Keratinocyte (primary cell): ENCODE results near the gene ZBTB8A. TPM values are rescaled to one million over a fixed set of nuclear protein-coding genes. Genes with fewer than 3 reads are reported as not detected.

ENCODE experiments used
- DNase-seq: peaks from one replicate; pipeline ENCODE4 v3.0.0-alpha.2; 2011; ENCODE audit warnings: low read depth, missing footprints, low spot score
- FAIRE-seq: peaks from 2 replicates; lab custom pipeline; 2011; peaks lifted over from hg19 to GRCh38; lab: Jason Lieb, UNC
- H2AFZ ChIP-seq: 2 replicates; pipeline ENCODE4 v1.6.0; 2012; ENCODE audit warnings: low read length, control low read depth, inconsistent platforms; ENCODE audit not compliant: control insufficient read depth
- H3K27ac ChIP-seq: 2 replicates; pipeline ENCODE4 v1.5.1; 2011; ENCODE audit warnings: low read length; ENCODE audit not compliant: control insufficient read depth, insufficient read depth
- H3K27me3 ChIP-seq: 3 replicates; pipeline ENCODE4 v1.6.0; 2011; ENCODE audit warnings: low read length; ENCODE audit not compliant: control insufficient read depth, insufficient read depth; ENCODE audit errors: extremely low read depth
- H3K36me3 ChIP-seq, 2 experiments: 2 replicates in 1 of 2; 3 replicates in 1 of 2; pipeline ENCODE4 v1.5.1; 2011; ENCODE audit warnings: low read length in 2 of 2, mild to moderate bottlenecking in 1 of 2; ENCODE audit not compliant: control insufficient read depth in 2 of 2, insufficient read depth in 2 of 2; ENCODE audit errors: extremely low read depth in 1 of 2
- H3K4me1 ChIP-seq: 3 replicates; pipeline ENCODE4 v1.5.1; 2011; ENCODE audit warnings: low read length; ENCODE audit not compliant: control insufficient read depth, insufficient read depth; ENCODE audit errors: extremely low read depth
- H3K4me2 ChIP-seq: 3 replicates; pipeline ENCODE4 v1.6.0; 2011; ENCODE audit warnings: low read depth, low read length; ENCODE audit not compliant: control insufficient read depth, insufficient read depth; ENCODE audit errors: extremely low read depth
- H3K4me3 ChIP-seq, 3 experiments: fragments of 200-600 bp in 1 of 3; sonication (generic) in 1 of 3; 2 replicates in 2 of 3; 3 replicates in 1 of 3; pipeline ENCODE4 v1.5.1; 2011 to 2016; ENCODE audit warnings: low read length in 3 of 3, mild to moderate bottlenecking in 3 of 3, control low read depth in 2 of 3, inconsistent platforms in 1 of 3, low read depth in 1 of 3, mixed read lengths in 1 of 3, mixed run types in 1 of 3, moderate library complexity in 1 of 3; ENCODE audit not compliant: control insufficient read depth in 2 of 3, insufficient read depth in 2 of 3; ENCODE audit errors: extremely low read depth in 1 of 3
- H3K79me2 ChIP-seq: 2 replicates; pipeline ENCODE4 v1.6.0; 2012; ENCODE audit warnings: low read length; ENCODE audit not compliant: control insufficient read depth, insufficient read depth
- H3K9ac ChIP-seq: 3 replicates; pipeline ENCODE4 v1.6.0; 2011; ENCODE audit warnings: low read length; ENCODE audit not compliant: control insufficient read depth, insufficient read depth; ENCODE audit errors: extremely low read depth
- H3K9me1 ChIP-seq: 3 replicates; pipeline ENCODE4 v1.6.0; 2011; ENCODE audit warnings: low read length; ENCODE audit not compliant: control insufficient read depth, insufficient read depth; ENCODE audit errors: extremely low read depth
- H3K9me3 ChIP-seq: 2 replicates; pipeline ENCODE4 v1.5.1; 2012; ENCODE audit warnings: low read depth, low read length; ENCODE audit not compliant: control insufficient read depth
- H4K20me1 ChIP-seq: 3 replicates; pipeline ENCODE4 v1.6.0; 2011; ENCODE audit warnings: low read length; ENCODE audit not compliant: control insufficient read depth, insufficient read depth; ENCODE audit errors: extremely low read depth
- EZH2 ChIP-seq: IDR thresholded peaks from one replicate; pipeline ENCODE4 v1.6.1; 2012; ENCODE audit warnings: inconsistent platforms, mild to moderate bottlenecking, low read length, moderate library complexity
- dilution Hi-C: fragments of 300-500 bp; cut with MboI; formaldehyde crosslinking; loops from one replicate; pipeline ENCODE4 v1.7.0; 2020; ENCODE audit warnings: low sequenced_read_pairs; ENCODE audit not compliant: extremely low pct_ligation_motif_present
- polyA plus RNA-seq, 5 experiments: library from polyadenylated mRNA; depleted of rRNA in 3 of 5; stranded (reverse) in 3 of 5; stranded (forward) in 1 of 5; unstranded in 1 of 5; fragments of >200 nt; gene quantifications; 1 replicate in 1 of 5; 2 replicates in 3 of 5; 3 replicates in 1 of 5; pipeline versions ENCODE4 v1.2.1 to v1.2.3, GENCODE V29; 2011 to 2012; ENCODE audit warnings: missing spikeins in 2 of 5, low read depth in 1 of 5, low replicate concordance in 1 of 5
- TF ChIP-seq, protein P1 (sequence below), 3 experiments: IDR thresholded peaks in 1 of 3; conservative IDR thresholded peaks in 1 of 3; optimal IDR thresholded peaks in 1 of 3; 2 replicates in 2 of 3; 3 replicates in 1 of 3; pipeline versions ENCODE3 to v1.5.1; 2011; ENCODE audit warnings: low read length in 3 of 3, mild to moderate bottlenecking in 3 of 3, moderate library complexity in 2 of 3, control low read depth in 1 of 3, inconsistent platforms in 1 of 3; ENCODE audit not compliant: insufficient read depth in 2 of 3; ENCODE audit errors: extremely low read depth in 1 of 3

Gene ZBTB8A
- polyA plus RNA-seq, 1 donor (not counting 4 experiments of a cell fraction or from before 2014, with no cell fraction given), result 5.3 TPM

DNA sequence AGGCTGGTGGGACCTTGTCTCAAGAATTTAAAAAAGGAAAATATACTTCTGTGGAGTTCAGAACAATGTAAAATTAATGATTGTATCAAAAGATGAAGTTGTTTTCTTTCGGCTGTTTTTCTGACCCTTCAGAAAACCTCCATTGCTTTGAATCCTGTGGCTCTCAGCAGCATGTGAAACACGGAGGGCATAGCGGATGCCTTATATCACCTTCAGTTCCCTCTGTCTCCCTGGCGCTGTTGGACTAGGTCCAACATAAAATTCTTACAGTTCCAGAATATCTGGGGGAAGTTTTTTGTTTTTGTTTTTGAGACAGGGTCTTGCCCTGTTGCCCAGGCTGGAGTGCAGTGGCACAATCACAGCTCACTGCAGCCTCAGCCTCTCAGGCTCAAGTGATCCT is 7.4 kb downstream of the ZBTB8A start:
- no peaks in the 10 kb centered on the region for H3K27me3 ChIP-seq
- H3K79me2 ChIP-seq, result peaks cover 14% of the 10 kb centered on the region
- no peak for FAIRE-seq
- no peaks in the 10 kb centered on the region for H4K20me1 ChIP-seq
- peaks cover 0 to 4% of the 10 kb centered on the region in 2 experiments for H3K36me3 ChIP-seq
- DNase-seq, result no peak
- no peak for TF ChIP-seq EZH2
- TF ChIP-seq, protein P1, sequence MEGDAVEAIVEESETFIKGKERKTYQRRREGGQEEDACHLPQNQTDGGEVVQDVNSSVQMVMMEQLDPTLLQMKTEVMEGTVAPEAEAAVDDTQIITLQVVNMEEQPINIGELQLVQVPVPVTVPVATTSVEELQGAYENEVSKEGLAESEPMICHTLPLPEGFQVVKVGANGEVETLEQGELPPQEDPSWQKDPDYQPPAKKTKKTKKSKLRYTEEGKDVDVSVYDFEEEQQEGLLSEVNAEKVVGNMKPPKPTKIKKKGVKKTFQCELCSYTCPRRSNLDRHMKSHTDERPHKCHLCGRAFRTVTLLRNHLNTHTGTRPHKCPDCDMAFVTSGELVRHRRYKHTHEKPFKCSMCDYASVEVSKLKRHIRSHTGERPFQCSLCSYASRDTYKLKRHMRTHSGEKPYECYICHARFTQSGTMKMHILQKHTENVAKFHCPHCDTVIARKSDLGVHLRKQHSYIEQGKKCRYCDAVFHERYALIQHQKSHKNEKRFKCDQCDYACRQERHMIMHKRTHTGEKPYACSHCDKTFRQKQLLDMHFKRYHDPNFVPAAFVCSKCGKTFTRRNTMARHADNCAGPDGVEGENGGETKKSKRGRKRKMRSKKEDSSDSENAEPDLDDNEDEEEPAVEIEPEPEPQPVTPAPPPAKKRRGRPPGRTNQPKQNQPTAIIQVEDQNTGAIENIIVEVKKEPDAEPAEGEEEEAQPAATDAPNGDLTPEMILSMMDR (optimal IDR thresholded peaks at IDR 0.05 in 1 of 3, IDR thresholded peaks at IDR 0.05 in 1 of 3, conservative IDR thresholded peaks at IDR 0.05 in 1 of 3; ENCODE audit: extremely low read depth in 1 of 3, insufficient read depth in 2 of 3, low read length in 3 of 3), result no peak
- H3K9ac ChIP-seq, result no peak overlapping the region
- dilution Hi-C loops, result no loop called here
- H3K4me1 ChIP-seq, result no peaks in the 10 kb centered on the region
- H3K27ac ChIP-seq, result no peak overlapping the region
- H3K4me2 ChIP-seq, result no peak overlapping the region
- H3K4me3 ChIP-seq, result no peak overlapping the region
- H3K9me3 ChIP-seq, result no peaks in the 10 kb centered on the region
- no peak overlapping the region for H2AFZ ChIP-seq
- no peaks in the 10 kb centered on the region for H3K9me1 ChIP-seq

- no peaks in the 10 kb centered on the region for H3K36me3 ChIP-seq
- no peak overlapping the region for H3K9ac ChIP-seq
- DNase-seq (no peak), FAIRE-seq (no peak)
- peaks cover 7% of the 10 kb centered on the region for H3K79me2 ChIP-seq
- dilution Hi-C loops, result no loop called here
- H3K27me3 ChIP-seq, result no peaks in the 10 kb centered on the region
- no peaks in the 10 kb centered on the region for H3K9me1 ChIP-seq
- H3K9me3 ChIP-seq, result no peaks in the 10 kb centered on the region
- no peak overlapping the region for H3K27ac ChIP-seq
- H3K4me2 ChIP-seq, result no peak overlapping the region
- no peaks in the 10 kb centered on the region for H3K4me1 ChIP-seq
- no peak overlapping the region for H2AFZ ChIP-seq
- H3K4me3 ChIP-seq, result no peak overlapping the region
- H4K20me1 ChIP-seq, result no peaks in the 10 kb centered on the region
- no peak for TF ChIP-seq EZH2
- TF ChIP-seq, protein P1 (optimal IDR thresholded peaks at IDR 0.05 in 1 of 3, IDR thresholded peaks at IDR 0.05 in 1 of 3, conservative IDR thresholded peaks at IDR 0.05 in 1 of 3; ENCODE audit: extremely low read depth in 1 of 3, insufficient read depth in 2 of 3, low read length in 3 of 3), result no peak
Observed at GRCh38 chr1:32549616-32550015, 10.4 kb downstream of the ZBTB8A start.
